Panc1 (cell line): ENCODE data around the gene KCNIP4. TPM values are rescaled to one million over a fixed set of nuclear protein-coding genes. Genes with fewer than 3 reads are reported as not detected.

Source experiments
- ATAC-seq: fragments of 200-7000 bp; cut with Tn5 transposase; 2 replicates; pipeline ENCODE4 v1.9.1; 2020; ENCODE audit warnings: mild to moderate bottlenecking, moderate library complexity
- BruUV-seq: library from RNA; stranded (reverse); fragments of 400-500 nt; replicated peaks from 2 replicates; lab custom pipeline; 2021; lab: Mats Ljungman, UMichigan
- CTCF ChIA-PET: fragments of 300-600 bp; sonication (Branson Sonifier 250); formaldehyde crosslinking; loops from one replicate; lab custom pipeline; 2022; ENCODE audit warnings: antibody characterized with exemption; lab: Charles Lee
- POLR2A ChIA-PET: fragments of 300-600 bp; sonication (Branson Sonifier 250); formaldehyde crosslinking; loops from one replicate; lab custom pipeline; 2022; ENCODE audit warnings: antibody characterized with exemption; lab: Charles Lee
- DNase-seq: peaks from one replicate; pipeline ENCODE4 v3.0.0-alpha.2; 2010; ENCODE audit warnings: low read depth, low spot score
- H3K27ac ChIP-seq: 2 replicates; pipeline ENCODE4 v1.5.1; 2011; ENCODE audit warnings: mild to moderate bottlenecking, low read length, inconsistent platforms
- H3K27me3 ChIP-seq: fragments of 200-500 bp; sonication (Bioruptor generic); 2 replicates; pipeline ENCODE4 v1.6.0; 2014; ENCODE audit warnings: low read length, inconsistent platforms; ENCODE audit not compliant: control insufficient read depth, insufficient read depth
- H3K36me3 ChIP-seq: fragments of 200-500 bp; sonication (Bioruptor generic); 2 replicates; pipeline ENCODE4 v1.5.1; 2014; ENCODE audit warnings: inconsistent platforms, mild to moderate bottlenecking, low read length, moderate library complexity; ENCODE audit not compliant: control insufficient read depth, insufficient read depth
- H3K4me1 ChIP-seq: 2 replicates; pipeline ENCODE4 v1.5.1; 2011; ENCODE audit warnings: inconsistent platforms, mild to moderate bottlenecking, low read length, moderate library complexity; ENCODE audit not compliant: control insufficient read depth, insufficient read depth
- H3K4me3 ChIP-seq, 2 experiments: 2 replicates each; pipeline ENCODE4 v1.5.1; 2011 to 2012; ENCODE audit warnings: low read depth in 2 of 2, low read length in 2 of 2, mild to moderate bottlenecking in 2 of 2, inconsistent platforms in 1 of 2, moderate library complexity in 1 of 2
- H3K9me3 ChIP-seq: fragments of 200-500 bp; sonication (Bioruptor generic); 2 replicates; pipeline ENCODE4 v1.5.1; 2014; ENCODE audit warnings: low read depth, mild to moderate bottlenecking, inconsistent platforms, low read length, moderate library complexity; ENCODE audit not compliant: control insufficient read depth, insufficient read depth
- CTCF ChIP-seq: fragments of 450-650 bp; IDR thresholded peaks from 2 replicates; pipeline ENCODE4 v1.5.1; 2017; ENCODE audit warnings: mild to moderate bottlenecking
- POLR2AphosphoS5 ChIP-seq: IDR thresholded peaks from 2 replicates; pipeline ENCODE4 v1.6.1; 2012; ENCODE audit warnings: mild to moderate bottlenecking, low read depth, low read length, moderate library complexity
- REST ChIP-seq, 2 experiments: IDR thresholded peaks; 2 replicates each; pipeline ENCODE4 v1.6.1; 2011 to 2012; ENCODE audit warnings: low read depth in 2 of 2, control low read depth in 1 of 2, low read length in 1 of 2, mild to moderate bottlenecking in 1 of 2, moderate library complexity in 1 of 2; ENCODE audit not compliant: insufficient read depth in 1 of 2
- SIN3A ChIP-seq: IDR thresholded peaks from 2 replicates; pipeline ENCODE4 v1.6.1; 2012; ENCODE audit warnings: low read depth, mild to moderate bottlenecking, low read length, moderate library complexity, borderline replicate concordance; ENCODE audit not compliant: insufficient read depth
- TCF7L2 ChIP-seq: IDR thresholded peaks from 2 replicates; pipeline ENCODE4 v1.6.1; 2011; ENCODE audit warnings: mild to moderate bottlenecking, low read depth, low read length, inconsistent platforms
- in situ Hi-C: cut with HindIII; loops from 2 replicates; pipeline ENCODE4 v1.10.0; 2016; ENCODE audit warnings: low sequenced_read_pairs, low pct_unique_long_range_greater_than_20kb
- intact Hi-C: fragments of 100-400 bp; cut with micrococcal nuclease; formaldehyde crosslinking; loops from one replicate; pipeline ENCODE4 v1.10.0; 2022; ENCODE audit not compliant: unreplicated experiment
- total RNA-seq: library from RNA; stranded (reverse); gene quantifications from one replicate; pipeline ENCODE4 v1.2.1, GENCODE V29; 2021; ENCODE audit not compliant: unreplicated experiment

KCNIP4 gene
- total RNA-seq, 1 experiment from 2014 or later, result not detected

GRCh38 chr4:21752616-21753015 is 196.0 kb downstream of the KCNIP4 start:
- no peak for ATAC-seq
- in situ Hi-C loops, result no loop called here

GRCh38 chr4:21749924-21750323 is 198.6 kb downstream of the KCNIP4 start:
- H3K9me3 ChIP-seq, result no peaks in the 10 kb centered on the region
- in situ Hi-C loops, result no loop called here
- intact Hi-C loops, result no loop called here
- no peak overlapping the region for H3K27ac ChIP-seq
- ATAC-seq (no peak), DNase-seq (no peak)
- ChIA-PET CTCF (no interaction called here), POLR2A (no interaction called here)
- H3K36me3 ChIP-seq, result no peaks in the 10 kb centered on the region
- H3K27me3 ChIP-seq, result no peaks in the 10 kb centered on the region
- no peak for TF ChIP-seq POLR2AphosphoS5
- no peak for TF ChIP-seq CTCF
- TF ChIP-seq SIN3A, result no peak
- TF ChIP-seq REST (IDR thresholded peaks at IDR 0.05; ENCODE audit: insufficient read depth in 1 of 2, low read depth in 2 of 2, low read length in 1 of 2), result no peak
- TF ChIP-seq TCF7L2, result no peak
- no peaks in the 10 kb centered on the region for H3K4me1 ChIP-seq
- no peak overlapping the region for H3K4me3 ChIP-seq
- no TSS peak for BruUV-seq

More at GRCh38 chr4:21752616-21753015, 196.0 kb downstream of the KCNIP4 start:
- no peak for DNase-seq
- intact Hi-C loops, result no loop called here
- CTCF ChIA-PET, result no interaction called here
- POLR2A ChIA-PET, result no interaction called here
- TF ChIP-seq TCF7L2, result no peak
- TF ChIP-seq POLR2AphosphoS5, result no peak
- no peak for TF ChIP-seq REST (IDR thresholded peaks at IDR 0.05; ENCODE audit: insufficient read depth in 1 of 2, low read depth in 2 of 2, low read length in 1 of 2)
- TF ChIP-seq CTCF, result no peak
- TF ChIP-seq SIN3A, result no peak
- no peaks in the 10 kb centered on the region for H3K4me1 ChIP-seq
- H3K4me3 ChIP-seq, result no peak overlapping the region
- H3K27ac ChIP-seq, result no peak overlapping the region
- no peaks in the 10 kb centered on the region for H3K9me3 ChIP-seq
- H3K27me3 ChIP-seq, result no peaks in the 10 kb centered on the region
- BruUV-seq, result no TSS peak
- H3K36me3 ChIP-seq, result no peaks in the 10 kb centered on the region
